GM21619 (cell line): ENCODE measurements around the gene LBX2.

ENCODE experiments used
- ATAC-seq: cut with Tn5 transposase; IDR thresholded peaks from one replicate; pipeline ENCODE4 v1.9.1; 2021; ENCODE audit not compliant: unreplicated experiment

LBX2 gene

DNA sequence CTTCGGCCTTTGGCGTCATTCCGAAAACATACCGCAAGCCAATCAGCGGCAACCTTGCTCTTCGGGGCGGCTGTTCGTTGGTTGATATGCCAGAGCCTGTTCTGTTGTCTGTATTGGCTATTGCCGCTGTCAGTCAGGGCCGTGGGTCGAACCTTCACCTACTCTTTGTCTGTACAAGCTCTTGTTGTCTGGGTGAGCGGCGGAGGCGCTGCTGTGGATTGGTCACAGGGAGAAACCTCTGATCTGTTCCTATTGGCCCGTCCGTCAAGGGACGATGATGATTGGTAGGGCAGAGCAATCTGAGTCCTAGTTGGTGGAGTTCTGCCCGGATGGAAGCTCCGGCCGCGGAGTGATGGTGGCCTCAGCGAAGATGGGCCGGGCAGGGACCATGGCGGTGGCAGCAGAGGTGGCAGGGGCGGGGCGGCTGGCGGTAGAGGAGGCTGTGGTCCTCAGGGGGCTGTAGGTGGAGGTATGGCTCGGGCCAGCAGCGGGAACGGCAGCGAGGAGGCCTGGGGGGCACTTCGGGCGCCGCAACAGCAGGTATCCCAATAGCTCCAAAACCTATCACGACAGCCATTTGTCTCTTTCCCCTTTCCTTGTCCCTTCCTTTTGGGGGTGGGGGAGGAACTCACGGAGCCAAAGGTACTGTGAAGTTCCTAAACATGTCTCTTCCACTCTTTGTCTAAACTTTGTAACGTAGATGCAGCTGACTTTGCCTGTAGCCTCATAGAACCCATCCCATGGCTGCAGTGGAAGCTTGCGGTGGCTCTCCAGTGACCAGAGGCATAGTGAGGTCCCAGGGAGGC is 41.1 kb downstream of the LBX2 start, which contains the start of gene WBP1:
Gene WBP1 (plus strand): TSS at position 307 of the 806 bp plus-strand sequence. CDS start 165 bp downstream, at position 472.
- peak; percentile 76 for ATAC-seq

- peak; percentile 30 for ATAC-seq
Observed at GRCh38 chr2:74457549-74458131, 41.8 kb downstream of the LBX2 start.

GRCh38 chr2:74457129-74457548 is 42.3 kb downstream of the LBX2 start:
- no peak for ATAC-seq

DNA sequence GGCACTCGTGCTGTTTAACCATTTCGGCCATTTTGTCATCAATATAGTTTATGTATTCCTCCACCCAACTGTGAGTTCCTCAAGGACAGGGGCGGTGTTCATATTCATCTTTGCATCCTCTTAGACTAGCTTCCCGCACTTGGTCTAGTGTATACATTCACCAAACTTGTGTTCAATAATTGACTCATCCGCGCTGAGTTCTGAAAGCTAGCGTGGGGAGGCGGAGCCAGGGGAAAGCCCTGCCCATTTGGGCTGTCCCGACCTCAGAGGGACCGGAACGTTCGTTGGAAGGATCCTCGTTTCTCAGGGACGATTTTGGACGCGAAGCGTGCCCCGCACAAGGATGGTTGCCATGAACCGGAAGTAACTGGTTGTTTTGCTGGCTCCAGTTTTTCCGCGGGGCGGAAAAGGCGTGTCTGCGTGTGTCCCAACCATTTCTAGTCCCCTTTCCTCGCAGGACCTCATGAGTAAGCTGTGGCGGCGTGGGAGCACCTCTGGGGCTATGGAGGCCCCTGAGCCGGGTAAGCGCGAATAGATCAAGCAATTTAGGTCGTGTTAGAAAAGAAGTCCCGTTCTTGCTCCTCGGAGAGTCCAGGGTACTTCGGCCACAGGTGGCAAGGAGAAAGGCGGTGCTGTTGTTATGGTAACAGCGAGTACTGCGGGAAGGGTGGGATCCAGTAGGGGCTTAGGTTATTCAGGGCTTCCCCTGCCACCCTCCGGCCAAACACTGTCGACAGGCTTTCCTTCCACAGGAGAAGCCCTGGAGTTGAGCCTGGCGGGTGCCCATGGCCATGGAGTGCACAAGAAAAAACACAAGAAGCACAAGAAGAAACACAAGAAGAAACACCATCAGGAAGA is 44.5 kb downstream of the LBX2 start, which contains the start of gene INO80B:
Gene INO80B (plus strand): TSS at position 434 of the 858 bp plus-strand sequence. CDS start 30 bp downstream, at position 464.
- peak; percentile 42 for ATAC-seq

- no peak for ATAC-seq
Observed at GRCh38 chr2:74450570-74451190, 48.7 kb downstream of the LBX2 start.

- no peak for ATAC-seq
Observed at GRCh38 chr2:74448771-74449170, 50.6 kb downstream of the LBX2 start.
